A549 (cell line): ENCODE data around the gene ASCL5. TPM values are rescaled to one million over a fixed set of nuclear protein-coding genes. Genes with fewer than 3 reads are reported as not detected.

Source experiments
- ATAC-seq, 2 experiments: fragments of 200-7000 bp in 1 of 2; fragments of >200 bp in 1 of 2; cut with Nextera tagmentation in 1 of 2; cut with Tn5 transposase in 1 of 2; 3 replicates each; pipeline versions ENCODE4 v1.8.0 to v1.9.1; 2018 to 2020; ENCODE audit warnings: mild to moderate bottlenecking in 1 of 2, moderate library complexity in 1 of 2
- CTCF ChIA-PET: fragments of 300-600 bp; sonication (Branson Sonifier 250); formaldehyde crosslinking; extraction: SDS; loops from one replicate; lab custom pipeline; 2021; ENCODE audit warnings: antibody characterized with exemption, inconsistent platforms; lab: Yijun Ruan, JAX
- POLR2A ChIA-PET: fragments of 350-600 bp; formaldehyde crosslinking; extraction: SDS; loops from one replicate; lab custom pipeline; 2021; ENCODE audit warnings: antibody characterized with exemption, inconsistent platforms; lab: Yijun Ruan, JAX
- DNase-seq, 2 experiments: peaks; one replicate each; pipeline versions ENCODE4 v3.0.0 to v3.0.0-alpha.2; 2011 to 2016; ENCODE audit warnings: low read depth in 1 of 2, low spot score in 1 of 2
- FAIRE-seq: peaks from 2 replicates; lab custom pipeline; 2011; peaks lifted over from hg19 to GRCh38; lab: Jason Lieb, UNC
- H3K27ac ChIP-seq, 2 experiments: fragments of >200 bp; sonication (Bioruptor Twin); formaldehyde crosslinking; 3 replicates each; pipeline ENCODE4 v1.5.1; 2016 to 2017
- H3K4me1 ChIP-seq: fragments of >200 bp; sonication (Bioruptor Twin); formaldehyde crosslinking; 3 replicates; pipeline ENCODE4 v1.6.1; 2016
- H3K4me2 ChIP-seq: fragments of >200 bp; sonication (Bioruptor Twin); formaldehyde crosslinking; 3 replicates; pipeline ENCODE4 v1.6.1; 2016
- H3K4me3 ChIP-seq: fragments of >200 bp; sonication (Bioruptor Twin); formaldehyde crosslinking; 3 replicates; pipeline ENCODE4 v1.5.1; 2016
- H3K9me3 ChIP-seq: fragments of >200 bp; sonication (Bioruptor Twin); formaldehyde crosslinking; 3 replicates; pipeline ENCODE4 v1.6.1; 2016
- CBX2 ChIP-seq: fragments of 200-600 bp; sonication (generic); IDR thresholded peaks from 2 replicates; pipeline ENCODE4 v1.6.1; 2016; ENCODE audit warnings: low read depth, mild to moderate bottlenecking, borderline replicate concordance
- CEBPB ChIP-seq, 2 experiments: fragments of >200 bp in 1 of 2; sonication (Bioruptor Twin) in 1 of 2; formaldehyde crosslinking in 1 of 2; IDR thresholded peaks; 2 replicates each; pipeline ENCODE4 v1.6.1; 2012 to 2016
- CHD2 ChIP-seq: fragments of 150-350 bp; IDR thresholded peaks from 2 replicates; pipeline ENCODE4 v1.6.1; 2014; ENCODE audit warnings: low read length; ENCODE audit not compliant: partially characterized antibody
- CHD4 ChIP-seq: fragments of 200-600 bp; sonication (generic); IDR thresholded peaks from 2 replicates; pipeline ENCODE4 v1.6.1; 2016; ENCODE audit warnings: antibody characterized with exemption, mild to moderate bottlenecking, borderline replicate concordance
- ESRRA ChIP-seq: fragments of 150-350 bp; IDR thresholded peaks from 2 replicates; pipeline ENCODE4 v1.6.1; 2014; ENCODE audit warnings: mild to moderate bottlenecking, low read length, borderline replicate concordance
- FOXS1 ChIP-seq: fragments of 250-450 bp; sonication (Bioruptor Pico); IDR thresholded peaks from 2 replicates; pipeline ENCODE4 v1.5.0; 2020; ENCODE audit warnings: mild to moderate bottlenecking, moderate library complexity
- GATA3 ChIP-seq: IDR thresholded peaks from 2 replicates; pipeline ENCODE4 v1.6.1; 2012; ENCODE audit warnings: borderline replicate concordance
- HDAC2 ChIP-seq: fragments of 200-600 bp; sonication (generic); IDR thresholded peaks from 2 replicates; pipeline ENCODE4 v1.6.1; 2016
- HOXA7 ChIP-seq: fragments of 250-450 bp; sonication (Bioruptor Pico); IDR thresholded peaks from 2 replicates; pipeline ENCODE4 v1.5.0; 2020; ENCODE audit warnings: mild to moderate bottlenecking, moderate library complexity
- HOXB13 ChIP-seq: fragments of 250-450 bp; sonication (Bioruptor Pico); IDR thresholded peaks from 2 replicates; pipeline ENCODE4 v1.5.0; 2020; ENCODE audit warnings: low read depth, mild to moderate bottlenecking, moderate library complexity
- HOXB5 ChIP-seq: fragments of 250-450 bp; sonication (Bioruptor Pico); IDR thresholded peaks from 2 replicates; pipeline ENCODE4 v1.5.0; 2020; ENCODE audit warnings: mild to moderate bottlenecking, moderate library complexity
- JUN ChIP-seq, 2 experiments: fragments of >200 bp; sonication (Bioruptor Twin); formaldehyde crosslinking; IDR thresholded peaks; 2 replicates in 1 of 2; 3 replicates in 1 of 2; pipeline ENCODE4 v1.6.1; 2016 to 2017
- JUNB ChIP-seq: fragments of >200 bp; sonication (Bioruptor Twin); formaldehyde crosslinking; IDR thresholded peaks from 2 replicates; pipeline ENCODE4 v1.6.1; 2016
- KDM1A ChIP-seq: fragments of 200-600 bp; sonication (generic); IDR thresholded peaks from 2 replicates; pipeline ENCODE4 v1.6.1; 2016; ENCODE audit warnings: low read depth, mild to moderate bottlenecking
- KDM5A ChIP-seq: fragments of 200-600 bp; sonication (generic); IDR thresholded peaks from 2 replicates; pipeline ENCODE4 v1.6.1; 2016; ENCODE audit warnings: antibody characterized with exemption, mild to moderate bottlenecking
- MAZ ChIP-seq: fragments of 150-350 bp; IDR thresholded peaks from 2 replicates; pipeline ENCODE4 v1.6.1; 2014; ENCODE audit warnings: antibody characterized with exemption, low read depth, low read length, borderline replicate concordance
- PHF8 ChIP-seq: fragments of 200-600 bp; sonication (generic); IDR thresholded peaks from 2 replicates; pipeline ENCODE4 v1.6.1; 2016; ENCODE audit warnings: low read depth, mild to moderate bottlenecking, antibody characterized with exemption, moderate library complexity, borderline replicate concordance
- POLR2AphosphoS2 ChIP-seq: conservative IDR thresholded peaks from 2 replicates; pipeline ENCODE4 v1.6.1; 2012; ENCODE audit warnings: low read length, improper control_type of control experiment, inconsistent platforms
- RAD21 ChIP-seq, 2 experiments: fragments of >200 bp in 1 of 2; sonication (Bioruptor Twin) in 1 of 2; formaldehyde crosslinking in 1 of 2; IDR thresholded peaks in 1 of 2; conservative IDR thresholded peaks in 1 of 2; 2 replicates in 1 of 2; 3 replicates in 1 of 2; pipeline ENCODE4 v1.6.1; 2012 to 2018; ENCODE audit warnings: inconsistent platforms in 1 of 2
- RCOR1 ChIP-seq: fragments of 150-350 bp; IDR thresholded peaks from 2 replicates; pipeline ENCODE4 v1.6.1; 2014; ENCODE audit warnings: antibody characterized with exemption, low read length, low read depth
- RNF2 ChIP-seq: fragments of 200-600 bp; sonication (generic); IDR thresholded peaks from 2 replicates; pipeline ENCODE4 v1.6.1; 2016; ENCODE audit warnings: low read depth, mild to moderate bottlenecking, antibody characterized with exemption, moderate library complexity, borderline replicate concordance
- SMC3 ChIP-seq: fragments of >200 bp; sonication (Bioruptor Twin); formaldehyde crosslinking; IDR thresholded peaks from 3 replicates; pipeline ENCODE4 v1.6.1; 2018; ENCODE audit warnings: inconsistent platforms
- TP53 ChIP-seq: fragments of 250-450 bp; sonication (Bioruptor Pico); IDR thresholded peaks from 2 replicates; pipeline ENCODE4 v1.5.0; 2021; ENCODE audit warnings: mild to moderate bottlenecking, moderate library complexity
- ZC3H11A ChIP-seq: fragments of 450-650 bp; IDR thresholded peaks from 2 replicates; pipeline ENCODE4 v1.6.1; 2014; ENCODE audit warnings: antibody characterized with exemption, mild to moderate bottlenecking
- ZFP36 ChIP-seq: fragments of 450-650 bp; IDR thresholded peaks from 2 replicates; pipeline ENCODE4 v1.6.1; 2014; ENCODE audit warnings: borderline replicate concordance; ENCODE audit not compliant: partially characterized antibody
- ZSCAN20 ChIP-seq: fragments of 250-450 bp; sonication (Bioruptor Pico); IDR thresholded peaks from 2 replicates; pipeline ENCODE4 v1.8.0; 2022; ENCODE audit warnings: mild to moderate bottlenecking, moderate library complexity
- WGBS: methylation state at CpG from one replicate; pipeline ENCODE4 v1.1.6; 2017; ENCODE audit errors: missing lambda C conversion rate; 5-methylcytosine and 5-hydroxymethylcytosine counted together
- polyA plus RNA-seq, 4 experiments: library from polyadenylated mRNA; depleted of rRNA in 3 of 4; stranded (reverse); fragments of >200 nt; fragmentation: RNase III in 1 of 4; extraction: RNeasy Plus Mini Kit Qiagen cat#74134 plus additional on column Dnase treatment in 1 of 4; gene quantifications; 2 replicates in 3 of 4; 3 replicates in 1 of 4; pipeline ENCODE4 v1.2.3, GENCODE V29; 2011 to 2017
- TF ChIP-seq, protein P1 (sequence below): fragments of >200 bp; sonication (Bioruptor Twin); formaldehyde crosslinking; IDR thresholded peaks from 3 replicates; pipeline ENCODE4 v1.5.1; 2016
- TF ChIP-seq, protein P2 (sequence below): fragments of 250-450 bp; sonication (Bioruptor Pico); IDR thresholded peaks from 2 replicates; pipeline ENCODE4 v1.5.0; 2021; ENCODE audit warnings: mild to moderate bottlenecking, moderate library complexity, borderline replicate concordance

ASCL5 gene
- polyA plus RNA-seq, 2 of the 4 experiments (the other 2 are of a cell fraction), result 0.09 TPM; not detected in 1

DNA sequence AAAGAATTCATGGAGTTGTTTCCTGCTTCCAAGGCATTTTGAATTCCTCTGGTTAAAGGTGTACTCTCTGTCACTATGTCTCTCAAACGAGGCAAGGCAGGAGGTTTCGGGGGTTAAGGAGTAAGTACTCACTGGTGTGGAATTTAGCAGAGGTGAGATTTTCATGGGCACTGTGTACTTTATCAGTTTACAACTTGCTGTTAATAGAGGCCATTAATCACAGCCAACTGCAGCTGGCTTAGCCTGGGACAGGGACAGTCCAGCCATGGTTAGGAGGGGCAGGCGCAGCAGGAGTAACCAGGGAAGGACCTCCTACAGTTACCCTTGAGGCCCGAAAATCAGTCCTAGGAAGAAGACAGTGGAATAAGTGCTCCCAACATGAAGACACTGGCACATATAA lies 45.3 kb upstream of the ASCL5 start:
- ChIA-PET CTCF (interaction anchor here (1.3 to 5.3 kb wide), 6 partner anchors 12 to 189 kb away, joined by 3 to 19 read pairs (median 6); no protein-coding TSS in a partner anchor), POLR2A (interaction anchor here (0.6 kb wide), 1 partner anchor 71 kb away, joined by 4 read pairs; no protein-coding TSS in a partner anchor)
- no peak for ATAC-seq

DNA sequence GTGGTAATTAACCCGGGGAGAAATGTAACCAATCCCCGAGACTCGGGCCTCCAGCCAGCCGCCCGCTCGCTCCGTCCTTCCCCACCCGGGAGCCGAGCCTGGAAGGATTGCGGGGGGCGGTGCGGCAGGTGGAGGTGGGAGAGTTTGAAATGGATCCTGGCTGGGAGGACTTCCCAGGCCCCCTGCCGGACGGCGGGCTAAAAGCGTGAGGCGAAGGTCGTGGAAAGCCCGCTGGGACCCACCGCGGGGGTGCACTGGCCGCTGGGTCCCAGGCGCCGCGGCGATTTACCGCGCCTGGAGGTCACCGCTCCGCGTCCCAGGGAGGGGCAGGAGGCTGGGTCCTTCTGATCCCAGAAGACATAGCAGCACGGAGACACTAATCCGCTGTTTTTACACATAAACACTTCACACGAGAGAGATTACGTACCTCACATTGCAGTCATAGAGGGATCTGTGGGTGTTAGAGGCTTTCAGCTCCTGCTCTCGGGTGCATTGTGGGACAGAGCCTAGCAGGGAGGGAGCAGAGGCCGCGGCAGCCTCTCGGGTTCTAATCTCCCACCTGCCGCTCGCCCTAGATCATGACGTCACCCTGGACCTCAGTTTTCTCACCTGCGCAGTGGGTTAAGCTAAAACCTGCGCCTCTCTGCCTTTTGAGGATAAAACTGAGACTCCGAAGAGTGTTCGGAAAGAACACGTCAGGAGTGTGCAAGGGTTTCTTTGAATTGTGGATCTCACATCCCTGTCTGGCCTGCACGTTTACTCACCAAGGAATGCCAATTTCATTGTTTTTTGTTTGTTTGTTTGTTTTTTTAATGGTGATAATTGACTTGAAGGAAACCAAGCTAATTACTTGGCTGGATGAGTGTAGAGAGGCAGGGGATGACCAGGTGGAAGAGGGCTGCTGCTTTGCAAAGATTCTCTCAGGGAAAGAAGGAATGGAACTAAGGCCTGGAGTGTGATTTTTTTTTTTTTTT lies 44.4 kb upstream of the ASCL5 start:
- FAIRE-seq (no peak), ATAC-seq (peak; percentile 76 to 80), DNase-seq (peak; percentile 57 to 70)
- no peaks in the 10 kb centered on the region for H3K9me3 ChIP-seq
- CTCF ChIA-PET, result interaction anchor here (0.5 to 5.3 kb wide), 17 partner anchors 10 to 199 kb away, joined by 3 to 32 read pairs (median 4); no protein-coding TSS in a partner anchor
- POLR2A ChIA-PET, result interaction anchor here (1.0 kb wide), 1 partner anchor 17 kb away, joined by 3 read pairs; the partner anchor contains the start of gene TMEM9
- TF ChIP-seq MAZ (no peak), JUN (IDR thresholded peaks at IDR 0.05) (peak in 1 of 2 experiments; percentile 69; a peak in 2 of 5 replicates), POLR2AphosphoS2 (no peak), HDAC2 (0 out of 2 replicates have a peak, but pooled peaks have one; percentile 82), SMC3 (0 out of 3 replicates have a peak, but pooled peaks have one; percentile 30), ESRRA (no peak), ZC3H11A (no peak), ZSCAN20 (CRISPR knock-in tag) (no peak), RNF2 (0 out of 2 replicates have a peak, but pooled peaks have one; percentile 59), RAD21 (conservative IDR thresholded peaks at IDR 0.05 in 1 of 2, IDR thresholded peaks at IDR 0.05 in 1 of 2) (peak in 1 of 2 experiments; percentile 34; a peak in 1 of 5 replicates), FOXS1 (CRISPR knock-in tag) (no peak), KDM5A (no peak), CHD4 (peak; percentile 65; the same call in 1 of the 2 replicates), KDM1A (peak; percentile 95), HOXB13 (CRISPR knock-in tag) (no peak), PHF8 (peak; percentile 85; the same call in 1 of the 2 replicates), RCOR1 (no peak), CEBPB (IDR thresholded peaks at IDR 0.05) (no peak), HOXA7 (no peak)
- TF ChIP-seq, protein P1, sequence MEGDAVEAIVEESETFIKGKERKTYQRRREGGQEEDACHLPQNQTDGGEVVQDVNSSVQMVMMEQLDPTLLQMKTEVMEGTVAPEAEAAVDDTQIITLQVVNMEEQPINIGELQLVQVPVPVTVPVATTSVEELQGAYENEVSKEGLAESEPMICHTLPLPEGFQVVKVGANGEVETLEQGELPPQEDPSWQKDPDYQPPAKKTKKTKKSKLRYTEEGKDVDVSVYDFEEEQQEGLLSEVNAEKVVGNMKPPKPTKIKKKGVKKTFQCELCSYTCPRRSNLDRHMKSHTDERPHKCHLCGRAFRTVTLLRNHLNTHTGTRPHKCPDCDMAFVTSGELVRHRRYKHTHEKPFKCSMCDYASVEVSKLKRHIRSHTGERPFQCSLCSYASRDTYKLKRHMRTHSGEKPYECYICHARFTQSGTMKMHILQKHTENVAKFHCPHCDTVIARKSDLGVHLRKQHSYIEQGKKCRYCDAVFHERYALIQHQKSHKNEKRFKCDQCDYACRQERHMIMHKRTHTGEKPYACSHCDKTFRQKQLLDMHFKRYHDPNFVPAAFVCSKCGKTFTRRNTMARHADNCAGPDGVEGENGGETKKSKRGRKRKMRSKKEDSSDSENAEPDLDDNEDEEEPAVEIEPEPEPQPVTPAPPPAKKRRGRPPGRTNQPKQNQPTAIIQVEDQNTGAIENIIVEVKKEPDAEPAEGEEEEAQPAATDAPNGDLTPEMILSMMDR, result 0 out of 3 replicates have a peak, but pooled peaks have one; percentile 15
- TF ChIP-seq, protein P2, sequence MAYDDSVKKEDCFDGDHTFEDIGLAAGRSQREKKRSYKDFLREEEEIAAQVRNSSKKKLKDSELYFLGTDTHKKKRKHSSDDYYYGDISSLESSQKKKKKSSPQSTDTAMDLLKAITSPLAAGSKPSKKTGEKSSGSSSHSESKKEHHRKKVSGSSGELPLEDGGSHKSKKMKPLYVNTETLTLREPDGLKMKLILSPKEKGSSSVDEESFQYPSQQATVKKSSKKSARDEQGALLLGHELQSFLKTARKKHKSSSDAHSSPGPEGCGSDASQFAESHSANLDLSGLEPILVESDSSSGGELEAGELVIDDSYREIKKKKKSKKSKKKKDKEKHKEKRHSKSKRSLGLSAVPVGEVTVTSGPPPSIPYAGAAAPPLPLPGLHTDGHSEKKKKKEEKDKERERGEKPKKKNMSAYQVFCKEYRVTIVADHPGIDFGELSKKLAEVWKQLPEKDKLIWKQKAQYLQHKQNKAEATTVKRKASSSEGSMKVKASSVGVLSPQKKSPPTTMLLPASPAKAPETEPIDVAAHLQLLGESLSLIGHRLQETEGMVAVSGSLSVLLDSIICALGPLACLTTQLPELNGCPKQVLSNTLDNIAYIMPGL (CRISPR knock-in tag), result no peak
- peaks cover 37% of the 10 kb centered on the region for H3K4me1 ChIP-seq
- H3K27ac ChIP-seq, result peak overlapping the region; percentile 81 to 92
- peak overlapping the region; percentile 82 for H3K4me2 ChIP-seq
- WGBS, result 14% methylated on average over 47 of the region's 48 CpGs
- H3K4me3 ChIP-seq, result peak overlapping the region; percentile 53

More for the DNA sequence above, 45.3 kb upstream of the ASCL5 start:
- Histone ChIP-seq H3K9me3 (no peaks in the 10 kb centered on the region), H3K4me3 (no peak overlapping the region), H3K4me1 (peaks cover 47% of the 10 kb centered on the region), H3K27ac (peak overlapping the region; percentile 11 to 81; a peak in 3 of 6 replicates), H3K4me2 (no peak overlapping the region)
- FAIRE-seq (no peak), DNase-seq (no peak)
- TF ChIP-seq CHD2 (no peak), HOXB13 (CRISPR knock-in tag) (no peak), ZC3H11A (no peak), HOXB5 (CRISPR knock-in tag) (no peak), JUNB (no peak), ZFP36 (no peak), CBX2 (no peak), TP53 (no peak), MAZ (no peak), GATA3 (no peak), CHD4 (no peak)
- 76% methylated on average over 4 of the region's 4 CpGs for WGBS
